ENCODE data around the gene MAMLD1.

Gene MAMLD1

GRCh38 chrX:150525061-150525919 is 162.2 kb downstream of the MAMLD1 start:
- peak in 57 of 58 donors; percentile 1 to 91 (median 73) for DNase-seq

DNA sequence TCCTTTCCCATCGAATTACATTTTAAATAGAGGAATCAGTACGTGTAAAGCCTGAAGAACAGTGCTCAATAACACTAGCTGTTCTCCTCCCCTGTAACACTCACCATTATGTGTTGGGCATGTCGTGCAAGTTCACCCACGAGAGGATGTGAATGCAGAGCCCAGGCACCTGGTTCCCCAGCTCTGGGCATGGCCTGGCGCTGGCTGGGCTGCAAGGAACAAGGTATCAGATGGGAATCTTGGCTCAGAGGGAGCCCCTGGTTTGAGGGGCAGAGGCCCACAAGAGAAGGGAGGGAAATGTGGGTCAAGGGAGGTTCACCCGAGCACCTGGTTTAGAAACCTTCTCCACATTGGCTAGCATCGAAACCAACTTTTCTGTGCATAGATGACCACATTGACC is 163.6 kb downstream of the MAMLD1 start:
- DNase-seq, result no peak

DNA sequence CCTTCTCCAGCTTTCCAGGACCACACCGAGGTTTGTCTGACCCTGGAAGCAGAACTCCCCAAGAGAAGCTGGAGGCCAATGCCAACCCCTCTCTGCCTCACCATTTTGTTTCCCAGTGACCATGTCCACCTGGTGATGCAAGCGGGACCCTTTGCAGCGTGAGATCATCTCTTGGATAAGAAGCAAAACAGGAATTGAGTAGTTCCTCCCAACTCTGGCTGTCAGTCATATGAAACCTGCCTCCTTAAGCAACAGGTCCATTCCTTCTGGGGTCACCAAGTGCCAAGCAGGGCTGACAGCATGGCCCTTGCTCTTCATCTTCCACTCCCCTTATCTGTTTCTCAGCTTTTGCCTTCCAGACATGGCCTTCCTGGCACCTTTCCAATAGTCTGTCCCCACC is 164.0 kb downstream of the MAMLD1 start:
- DNase-seq, result no peak

DNA sequence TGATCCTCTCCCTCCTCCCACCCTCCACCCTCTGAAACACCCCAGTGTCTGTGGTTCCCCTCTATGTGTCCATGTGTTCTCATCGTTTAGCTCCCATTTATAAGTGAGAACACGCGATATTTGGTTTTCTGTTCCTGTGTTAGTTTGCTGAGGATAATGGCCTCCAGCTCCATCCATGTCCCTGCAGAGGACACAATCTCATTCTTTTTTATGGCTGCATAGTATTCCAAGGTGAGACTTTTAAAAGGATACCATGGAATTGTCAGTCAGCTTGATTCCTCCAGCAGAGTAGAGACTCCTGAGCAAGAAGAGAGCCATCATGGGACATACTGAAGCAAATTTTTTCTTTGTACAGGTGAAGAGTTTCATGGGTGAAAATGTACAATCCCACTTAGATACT is 166.5 kb downstream of the MAMLD1 start:
- DNase-seq, result no peak

GRCh38 chrX:150530821-150531220 is 167.7 kb downstream of the MAMLD1 start:
- no peak for DNase-seq

DNA sequence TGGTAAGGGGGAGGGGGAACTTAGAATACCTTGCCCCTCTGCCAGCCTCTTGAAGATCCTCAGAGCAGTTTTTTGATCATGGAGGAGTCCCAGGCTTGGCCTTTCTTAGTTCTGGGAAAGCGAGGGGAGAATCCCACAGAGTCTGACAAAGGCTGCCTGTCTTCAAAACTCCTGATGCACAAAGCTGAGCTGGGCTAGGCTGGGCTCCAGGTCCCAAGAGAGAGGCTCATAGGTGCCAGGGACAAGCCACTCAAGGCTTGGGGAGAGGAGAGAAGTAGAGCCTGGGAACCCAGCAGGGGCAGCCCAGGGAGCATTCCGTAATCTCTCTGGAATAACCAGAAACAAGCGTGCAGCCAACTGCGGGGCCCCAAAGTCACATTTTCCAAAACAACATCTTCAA is 168.3 kb downstream of the MAMLD1 start:
- DNase-seq, result peak in 27 of 58 donors; percentile 1 to 73 (median 15)

DNA sequence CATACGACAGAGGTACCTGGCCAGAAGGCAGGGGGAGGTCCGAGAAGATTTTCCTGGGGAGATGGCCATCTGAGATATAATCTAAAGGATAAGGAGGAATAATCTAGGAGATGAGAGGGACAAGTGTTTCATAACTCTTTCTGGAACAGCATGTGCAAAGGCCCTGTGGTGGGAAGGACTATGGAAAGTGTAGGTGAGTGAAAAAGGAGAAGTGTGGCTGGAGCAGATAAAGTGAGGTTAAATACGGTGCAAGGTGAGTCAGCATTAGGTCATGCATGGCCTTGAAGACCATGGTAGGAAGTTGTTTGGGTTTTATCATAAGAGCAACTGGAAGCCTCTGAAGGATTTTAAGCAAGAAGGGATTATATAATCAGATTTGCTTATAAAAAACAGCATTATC is 170.7 kb downstream of the MAMLD1 start:
- DNase-seq, result no peak

DNA sequence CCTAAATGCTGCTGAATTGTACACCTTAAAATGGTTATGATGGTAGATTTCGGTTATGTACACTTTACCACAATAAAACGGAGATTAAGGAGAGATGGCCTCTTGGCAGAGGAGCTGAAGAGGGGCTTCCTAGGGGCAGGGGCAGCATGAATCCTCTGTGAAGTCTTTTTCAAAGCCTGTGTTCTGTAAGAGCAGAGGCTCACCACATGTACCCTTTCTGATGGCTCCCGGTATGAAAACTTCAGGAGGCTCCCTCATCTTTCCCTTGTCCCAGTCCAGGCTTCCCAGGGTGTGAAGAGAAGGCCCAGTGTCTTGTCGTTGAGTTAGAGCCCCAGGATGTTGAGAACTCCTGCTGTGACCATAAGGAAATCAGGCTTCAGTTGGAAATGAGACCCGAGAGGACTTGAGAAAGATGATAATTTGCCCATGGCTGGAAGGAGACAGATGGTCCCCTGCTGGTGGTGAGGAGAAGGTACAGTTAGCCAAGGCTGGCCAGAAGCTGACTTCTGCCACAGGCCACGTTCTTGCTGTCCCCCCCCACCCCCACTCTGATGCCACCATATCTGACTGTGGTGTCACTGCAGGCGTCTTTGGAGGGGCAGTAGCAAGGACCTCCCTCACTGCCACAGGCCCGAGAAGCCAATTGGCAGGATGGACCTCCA is 173.5 kb downstream of the MAMLD1 start:
- no peak for DNase-seq

DNA sequence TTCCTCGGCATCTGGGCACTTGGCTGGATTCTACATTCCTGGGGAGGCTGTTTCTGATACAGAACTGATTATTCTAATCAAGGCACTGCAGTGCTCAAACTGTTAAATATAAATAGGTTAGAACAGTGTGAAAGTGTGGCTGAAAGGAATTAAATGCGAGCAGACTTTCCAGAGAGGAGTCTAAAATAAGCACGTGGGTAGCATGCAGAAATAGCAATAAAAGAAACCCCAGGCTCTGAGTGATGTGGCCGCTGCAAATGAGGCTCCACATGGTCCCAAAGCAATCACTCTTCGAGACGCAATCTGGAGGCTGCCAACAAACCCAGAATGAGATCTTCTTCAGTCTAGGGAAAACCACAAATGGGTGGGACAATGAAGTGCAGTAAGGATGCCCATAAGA is 174.7 kb downstream of the MAMLD1 start:
- DNase-seq, result peak in 9 of 58 donors; percentile 0 to 36 (median 2)

GRCh38 chrX:150540965-150541364 is 177.8 kb downstream of the MAMLD1 start:
- DNase-seq, result no peak

GRCh38 chrX:150542846-150543229 is 179.7 kb downstream of the MAMLD1 start:
- no peak for DNase-seq

GRCh38 chrX:150543230-150544155 is 180.4 kb downstream of the MAMLD1 start:
- no peak for DNase-seq

- no peak for DNase-seq
These were observed 181.2 kb downstream of the MAMLD1 start for GRCh38 chrX:150544222-150544787.

DNA sequence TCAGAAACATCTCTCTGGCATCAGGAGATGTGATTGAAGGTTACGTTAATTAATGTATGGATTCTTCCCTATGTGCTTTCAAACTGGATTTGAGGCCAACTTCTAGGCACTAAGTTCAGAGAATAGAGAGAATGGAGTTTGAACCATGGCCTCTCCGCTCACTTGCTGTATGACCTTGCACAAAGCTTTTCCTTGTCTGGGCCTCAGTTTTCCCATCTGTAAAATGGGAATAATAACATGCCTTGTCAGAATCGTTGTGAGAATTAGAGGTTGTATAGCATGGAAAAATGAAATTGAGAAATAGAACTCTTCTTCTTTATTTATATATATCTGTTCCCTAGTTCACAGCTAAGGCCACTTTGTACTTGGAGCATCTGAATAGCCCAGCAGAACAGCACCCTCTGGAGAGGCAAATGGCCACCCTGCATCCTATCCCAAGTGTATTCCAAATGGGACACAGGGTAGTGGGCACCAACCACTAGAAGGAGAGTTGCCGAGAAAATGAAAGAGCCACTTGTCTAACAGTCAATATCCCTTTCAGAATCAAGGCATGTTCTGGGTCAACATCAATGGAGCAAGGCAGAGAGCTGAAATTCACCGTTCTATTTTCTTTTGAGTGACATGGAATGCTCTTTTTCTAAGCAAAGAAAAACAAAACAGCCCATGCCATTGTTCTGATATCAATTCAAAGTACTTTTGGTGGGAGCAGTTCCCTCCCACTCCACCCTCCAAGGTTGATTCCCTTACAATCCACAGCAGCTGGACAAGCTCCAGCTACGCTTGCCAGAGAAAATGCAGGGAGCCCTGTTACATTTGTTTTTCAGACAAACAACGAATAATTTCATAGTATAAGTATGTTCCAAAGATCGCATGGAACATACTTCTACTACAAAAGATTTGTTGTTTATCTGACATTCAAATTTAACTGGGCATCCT is 182.0 kb downstream of the MAMLD1 start:
- DNase-seq, result peak in 9 of 58 donors; percentile 0 to 43 (median 3)

GRCh38 chrX:150546711-150547153 is 183.6 kb downstream of the MAMLD1 start:
- no peak for DNase-seq

- peak; percentile 1 to 88 (median 65) for DNase-seq
These were observed 184.4 kb downstream of the MAMLD1 start for GRCh38 chrX:150547375-150548115.

DNA sequence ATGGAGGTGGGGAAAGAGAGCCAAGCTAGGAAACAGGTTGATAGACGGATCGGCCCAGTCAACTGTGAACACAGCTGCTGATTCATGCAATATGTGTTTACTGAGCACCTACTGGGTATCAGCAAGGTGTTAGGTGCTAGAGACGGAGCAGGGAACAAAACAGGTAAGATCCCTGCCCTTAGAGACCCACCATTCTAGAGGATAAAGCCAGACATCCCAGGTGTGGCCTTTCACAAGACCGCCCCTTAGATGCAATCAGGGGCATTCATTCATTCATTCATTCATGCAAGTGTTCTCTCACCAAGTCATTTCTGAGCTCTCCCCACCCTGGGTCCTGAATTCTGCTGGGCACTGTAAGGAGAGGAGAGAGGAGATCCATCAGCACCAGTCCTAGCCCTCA is 185.1 kb downstream of the MAMLD1 start:
- no peak for DNase-seq

DNA sequence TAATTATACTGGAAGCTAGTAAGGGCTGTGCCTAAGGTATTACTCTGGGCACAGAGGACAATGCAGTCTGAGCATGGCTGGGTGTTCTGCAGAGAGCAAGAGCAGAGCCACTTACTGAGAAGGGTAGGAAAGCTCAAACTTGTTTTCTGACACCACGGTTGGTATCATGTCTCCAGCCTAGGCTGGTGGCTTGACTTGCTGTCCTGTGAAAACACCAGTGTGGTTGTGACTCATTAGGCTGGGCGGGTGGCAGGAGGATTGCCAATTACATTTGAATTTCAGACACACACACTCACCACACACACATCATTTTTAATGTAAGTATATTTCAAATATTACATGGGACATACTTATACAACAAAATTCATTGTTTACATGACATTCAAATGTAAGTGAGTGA is 185.6 kb downstream of the MAMLD1 start:
- no peak for DNase-seq

DNA sequence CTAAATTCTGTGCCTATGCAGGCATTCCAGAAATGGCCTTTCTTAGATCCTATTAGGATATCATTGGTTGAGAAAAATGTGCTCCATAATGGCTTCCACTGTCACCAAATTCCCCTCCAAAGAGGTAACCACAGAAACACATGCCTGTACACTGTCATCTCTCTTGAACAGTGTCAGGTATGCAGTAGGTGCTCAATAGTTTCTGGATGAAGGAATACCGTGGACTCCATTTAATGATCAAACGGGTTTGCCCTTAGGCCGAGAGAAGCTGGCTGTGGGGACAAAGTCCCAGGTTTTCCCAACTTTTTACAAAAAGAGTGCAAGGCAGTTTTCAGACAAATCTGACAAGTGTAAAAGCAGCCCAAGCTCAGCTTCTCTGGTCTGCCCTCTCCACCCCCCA is 188.8 kb downstream of the MAMLD1 start:
- DNase-seq, result no peak

Data from anterior cingulate cortex (tissue), 58 donors.